ENCODE measurements around the gene CARMIL1.

DNA sequence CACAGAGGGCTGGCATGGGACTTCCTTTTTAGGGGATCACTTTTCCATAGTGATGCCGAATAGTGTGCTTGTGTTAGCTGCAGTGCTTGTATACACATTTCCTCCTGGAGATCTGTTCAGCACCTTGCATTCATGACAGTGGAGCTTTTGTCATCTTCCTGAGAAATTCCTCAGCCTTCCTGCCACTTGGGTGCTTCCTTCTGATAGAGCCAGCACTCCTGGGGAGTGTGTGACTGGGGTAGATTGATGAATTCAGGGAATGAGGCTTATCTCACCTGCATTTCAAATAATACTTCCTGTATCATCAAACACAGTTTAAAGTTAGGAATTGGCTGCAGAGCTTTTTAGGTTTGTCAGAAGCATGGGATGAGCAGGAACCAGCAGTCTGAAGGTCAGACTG lies 324.1 kb downstream of the CARMIL1 start:
- TF ChIP-seq ESRRG (CRISPR knock-in tag; IDR thresholded peaks at IDR 0.05), result no peak
- no peak for TF ChIP-seq POU6F1 (CRISPR knock-in tag; IDR thresholded peaks at IDR 0.05; ENCODE audit: borderline replicate concordance, low read depth)
- no peak for TF ChIP-seq ISL1 (CRISPR knock-in tag; IDR thresholded peaks at IDR 0.05)
- no peak for TF ChIP-seq ZFP30 (CRISPR knock-in tag; IDR thresholded peaks at IDR 0.05)
- TF ChIP-seq CSRNP3 (CRISPR knock-in tag; IDR thresholded peaks at IDR 0.05), result no peak
- TF ChIP-seq PATZ1 (CRISPR knock-in tag; IDR thresholded peaks at IDR 0.05; ENCODE audit: borderline replicate concordance), result no peak
- no peak for TF ChIP-seq ZNF565 (CRISPR knock-in tag; conservative IDR thresholded peaks at IDR 0.05; ENCODE audit: low read depth)
- no peak for TF ChIP-seq ZNF70 (CRISPR knock-in tag; IDR thresholded peaks at IDR 0.05)
- TF ChIP-seq RARB (CRISPR knock-in tag; IDR thresholded peaks at IDR 0.05), result no peak
